Osteoblast (primary cell): ENCODE results near the gene MARCHF2. TPM values are rescaled to one million over a fixed set of nuclear protein-coding genes. Genes with fewer than 3 reads are reported as not detected.

Experiments
- DNase-seq: peaks from one replicate; pipeline ENCODE4 v3.0.0; 2011; ENCODE audit warnings: low spot score, mixed read lengths; ENCODE audit not compliant: insufficient read length; ENCODE audit errors: missing footprints
- H2AFZ ChIP-seq: 2 replicates; pipeline ENCODE4 v1.6.0; 2011; ENCODE audit warnings: mild to moderate bottlenecking, low read length
- H3K27ac ChIP-seq: 2 replicates; pipeline ENCODE4 v1.5.1; 2011; ENCODE audit warnings: mild to moderate bottlenecking, low read depth, low read length, moderate library complexity
- H3K27me3 ChIP-seq: 2 replicates; pipeline ENCODE4 v1.6.0; 2012; ENCODE audit warnings: mild to moderate bottlenecking, control low read depth, inconsistent platforms, low read length, moderate library complexity; ENCODE audit not compliant: insufficient read depth
- H3K36me3 ChIP-seq: 2 replicates; pipeline ENCODE4 v1.5.1; 2011; ENCODE audit warnings: mild to moderate bottlenecking, low read length, control low read depth, moderate library complexity; ENCODE audit not compliant: insufficient read depth
- H3K4me1 ChIP-seq: 2 replicates; pipeline ENCODE4 v1.5.1; 2011; ENCODE audit warnings: mild to moderate bottlenecking, low read length, control low read depth, moderate library complexity; ENCODE audit not compliant: insufficient read depth
- H3K4me2 ChIP-seq: 2 replicates; pipeline ENCODE4 v1.6.0; 2011; ENCODE audit warnings: mild to moderate bottlenecking, low read length; ENCODE audit not compliant: insufficient read depth
- H3K4me3 ChIP-seq: fragments of 200-600 bp; sonication (generic); 3 replicates; pipeline ENCODE4 v1.5.1; 2012; ENCODE audit warnings: mild to moderate bottlenecking, low read length, inconsistent platforms; ENCODE audit not compliant: insufficient read depth
- H3K79me2 ChIP-seq: 2 replicates; pipeline ENCODE4 v1.6.0; 2012; ENCODE audit warnings: mild to moderate bottlenecking, low read length, control low read depth, inconsistent platforms; ENCODE audit not compliant: insufficient read depth
- H3K9me3 ChIP-seq: 2 replicates; pipeline ENCODE4 v1.5.1; 2011; ENCODE audit warnings: low read depth, low read length, control low read depth
- H4K20me1 ChIP-seq: 2 replicates; pipeline ENCODE4 v1.6.0; 2012; ENCODE audit warnings: mild to moderate bottlenecking, low read length, control low read depth; ENCODE audit not compliant: insufficient read depth
- CTCF ChIP-seq: IDR thresholded peaks from 2 replicates; pipeline ENCODE4 v1.5.1; 2011; ENCODE audit warnings: mild to moderate bottlenecking, low read depth, low read length, moderate library complexity; ENCODE audit errors: extremely low read depth
- total RNA-seq: library from RNA; depleted of rRNA; stranded (reverse); fragments of >200 nt; gene quantifications from 2 replicates; pipeline ENCODE4 v1.2.3, GENCODE V29; 2012

Gene MARCHF2
- total RNA-seq, 1 donor, result 69.8 TPM

GRCh38 chr19:8466018-8466417 lies 52.9 kb downstream of the MARCHF2 start:
- Histone ChIP-seq H3K27me3 (no peaks in the 10 kb centered on the region), H3K79me2 (peaks cover 89% of the 10 kb centered on the region), H3K27ac (no peak overlapping the region), H3K4me3 (no peak overlapping the region), H3K4me2 (no peak overlapping the region), H3K9me3 (no peaks in the 10 kb centered on the region), H4K20me1 (peaks cover 44% of the 10 kb centered on the region), H3K36me3 (peaks cover 80% of the 10 kb centered on the region), H2AFZ (no peak overlapping the region), H3K4me1 (peaks cover 5% of the 10 kb centered on the region)
- no peak for DNase-seq
- no peak for TF ChIP-seq CTCF

GRCh38 chr19:8468124-8468523 lies 55.0 kb downstream of the MARCHF2 start:
- Histone ChIP-seq H3K4me3 (no peak overlapping the region), H2AFZ (no peak overlapping the region), H3K36me3 (peaks cover 88% of the 10 kb centered on the region), H4K20me1 (peaks cover 31% of the 10 kb centered on the region), H3K9me3 (no peaks in the 10 kb centered on the region), H3K4me1 (peaks cover 5% of the 10 kb centered on the region), H3K27me3 (no peaks in the 10 kb centered on the region), H3K79me2 (peaks cover 79% of the 10 kb centered on the region), H3K27ac (no peak overlapping the region), H3K4me2 (no peak overlapping the region)
- no peak for TF ChIP-seq CTCF
- no peak for DNase-seq

GRCh38 chr19:8468761-8469373 lies 55.8 kb downstream of the MARCHF2 start:
- H2AFZ ChIP-seq, result no peak overlapping the region
- no peak for TF ChIP-seq CTCF
- H3K4me2 ChIP-seq, result no peak overlapping the region
- peaks cover 5% of the 10 kb centered on the region for H3K4me1 ChIP-seq
- H3K36me3 ChIP-seq, result peaks cover 88% of the 10 kb centered on the region
- no peak overlapping the region for H3K27ac ChIP-seq
- DNase-seq, result no peak
- H4K20me1 ChIP-seq, result peaks cover 27% of the 10 kb centered on the region
- H3K9me3 ChIP-seq, result no peaks in the 10 kb centered on the region
- peaks cover 75% of the 10 kb centered on the region for H3K79me2 ChIP-seq
- no peaks in the 10 kb centered on the region for H3K27me3 ChIP-seq
- H3K4me3 ChIP-seq, result no peak overlapping the region

GRCh38 chr19:8469613-8470368 lies 56.7 kb downstream of the MARCHF2 start:
- Histone ChIP-seq H3K27me3 (no peaks in the 10 kb centered on the region), H3K79me2 (peaks cover 71% of the 10 kb centered on the region)
- no peak for DNase-seq

More at GRCh38 chr19:8469613-8470368, 56.7 kb downstream of the MARCHF2 start:
- H2AFZ ChIP-seq, result no peak overlapping the region
- H4K20me1 ChIP-seq, result peaks cover 25% of the 10 kb centered on the region
- peaks cover 5% of the 10 kb centered on the region for H3K4me1 ChIP-seq
- H3K36me3 ChIP-seq, result peaks cover 88% of the 10 kb centered on the region
- H3K9me3 ChIP-seq, result no peaks in the 10 kb centered on the region
- no peak for TF ChIP-seq CTCF
- no peak overlapping the region for H3K4me3 ChIP-seq
- no peak overlapping the region for H3K4me2 ChIP-seq
- no peak overlapping the region for H3K27ac ChIP-seq
